Measurements from ENCODE around the gene MCM9. TPM values are rescaled to one million over a fixed set of nuclear protein-coding genes. Genes with fewer than 3 reads are reported as not detected.

Gene MCM9
- total RNA-seq, 4 donors from 2014 or later, result 26.7 to 47.2 (median 35.8) TPM

GRCh38 chr6:118952683-118953082 is 17.7 kb upstream of the MCM9 start:
- intact Hi-C loops (cut with DNase I), result no loop called here
- Histone ChIP-seq H3K4me3 (replicated peaks in 1 of 3) (no peak overlapping the region), H3K36me3 (no peaks in the 10 kb centered on the region), H3K27ac (no peak overlapping the region), H3K27me3 (no peaks in the 10 kb centered on the region), H3K4me1 (no peaks in the 10 kb centered on the region), H3K9me3 (no peaks in the 10 kb centered on the region)
- DNase-seq, result no peak
- WGBS, 2 donors, result 96 to 98% methylated on average over 2 of the region's 2 CpGs
- TF ChIP-seq POLR2A (IDR thresholded peaks at IDR 0.05), result no peak

GRCh38 chr6:118945217-118945616 is 10.3 kb upstream of the MCM9 start:
- intact Hi-C loops (cut with DNase I), result no loop called here
- DNase-seq, result no peak
- TF ChIP-seq POLR2A (IDR thresholded peaks at IDR 0.05) (no peak), CTCF (IDR thresholded peaks at IDR 0.05) (no peak)
- Histone ChIP-seq H3K4me3 (replicated peaks in 1 of 3) (no peak overlapping the region), H3K27me3 (no peaks in the 10 kb centered on the region), H3K4me1 (no peaks in the 10 kb centered on the region), H3K36me3 (no peaks in the 10 kb centered on the region), H3K9me3 (no peaks in the 10 kb centered on the region), H3K27ac (no peak overlapping the region)

- TF ChIP-seq CTCF (IDR thresholded peaks at IDR 0.05) (no peak), POLR2A (IDR thresholded peaks at IDR 0.05) (no peak)
- Histone ChIP-seq H3K27ac (no peak overlapping the region), H3K27me3 (no peaks in the 10 kb centered on the region), H3K4me3 (replicated peaks in 1 of 3) (no peak overlapping the region), H3K36me3 (no peaks in the 10 kb centered on the region), H3K4me1 (peaks cover 0 to 11% of the 10 kb centered on the region in 2 donors), H3K9me3 (no peaks in the 10 kb centered on the region)
- 83 to 96% methylated on average over 2 of the region's 2 CpGs for WGBS, 2 donors
- DNase-seq, result peak in 1 of 2 donors; percentile 49
- intact Hi-C loops (cut with DNase I), result no loop called here
These were observed 5.8 kb upstream of the MCM9 start for GRCh38 chr6:118940770-118941169.

- TF ChIP-seq POLR2A (IDR thresholded peaks at IDR 0.05), result no peak
- TF ChIP-seq CTCF (IDR thresholded peaks at IDR 0.05), result no peak
- 53 to 63% methylated on average over 1 of the region's 1 CpG for WGBS, 2 donors
- H3K4me3 ChIP-seq (replicated peaks in 1 of 3), result no peak overlapping the region
- intact Hi-C loops (cut with DNase I), result no loop called here
- H3K4me1 ChIP-seq, result peaks cover 0 to 14% of the 10 kb centered on the region in 2 donors
- DNase-seq, result peak; percentile 69 to 70
- H3K27me3 ChIP-seq, result no peaks in the 10 kb centered on the region
- H3K27ac ChIP-seq, result peak overlapping the region in 1 of 3 donors; percentile 3
- no peaks in the 10 kb centered on the region for H3K36me3 ChIP-seq
- H3K9me3 ChIP-seq, result no peaks in the 10 kb centered on the region
These were observed 4.7 kb upstream of the MCM9 start for GRCh38 chr6:118939683-118940082.

GRCh38 chr6:118935978-118936703 is 1.2 kb upstream of the MCM9 start:
- intact Hi-C loops (cut with DNase I), result no loop called here
- Histone ChIP-seq H3K4me1 (peaks cover 4 to 14% of the 10 kb centered on the region in 2 donors), H3K27ac (no peak overlapping the region), H3K4me3 (replicated peaks in 1 of 3) (no peak overlapping the region), H3K27me3 (no peaks in the 10 kb centered on the region), H3K36me3 (peaks cover 0 to 3% of the 10 kb centered on the region in 2 donors), H3K9me3 (no peaks in the 10 kb centered on the region)
- TF ChIP-seq CTCF (IDR thresholded peaks at IDR 0.05), result no peak
- no peak for TF ChIP-seq POLR2A (IDR thresholded peaks at IDR 0.05)
- no peak for DNase-seq
- 78 to 84% methylated on average over 3 of the region's 3 CpGs for WGBS, 2 donors
